GM19025 (cell line): ENCODE measurements around the gene PCLO.
"Not testable (repeated sequence)": the region's sequence is repeated elsewhere in the genome, so short reads cannot be mapped to it uniquely, and the experiment has no call there.

Source experiments
- ATAC-seq: cut with Tn5 transposase; IDR thresholded peaks from one replicate; pipeline ENCODE4 v1.9.1; 2021; ENCODE audit warnings: mild to moderate bottlenecking, low read depth, moderate library complexity; ENCODE audit not compliant: unreplicated experiment

The PCLO gene

DNA sequence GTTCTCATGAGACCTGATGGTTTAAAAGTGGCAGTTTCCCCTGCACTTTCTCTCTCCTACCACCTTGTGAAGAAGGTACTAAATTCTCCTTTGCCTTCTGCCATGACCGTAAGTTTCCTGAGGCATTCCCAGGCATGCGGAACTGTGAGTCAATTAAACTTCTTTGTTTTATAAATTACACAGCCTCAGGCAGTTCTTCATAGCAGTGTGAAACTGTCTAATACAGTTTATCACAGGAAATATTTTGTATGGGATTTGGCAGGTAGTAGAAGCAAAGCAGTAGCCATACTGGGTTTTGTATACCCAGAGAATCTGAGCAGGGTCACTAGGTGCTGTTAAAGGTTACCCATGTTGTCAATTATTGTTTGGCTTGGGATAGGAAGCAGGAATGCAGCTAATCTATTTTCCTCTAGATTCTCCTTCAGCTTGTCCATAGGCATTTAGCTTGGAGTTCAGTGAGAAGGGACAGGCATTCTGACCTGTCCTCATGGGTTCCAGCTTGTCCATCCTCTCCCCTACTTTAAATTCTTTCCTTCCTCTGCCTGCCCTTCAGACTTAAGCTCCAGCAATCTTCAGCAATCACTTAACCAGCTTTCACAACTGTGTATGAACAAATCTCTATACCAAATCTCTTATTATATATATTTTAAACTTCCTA, 186.7 kb downstream of the PCLO start:
- ATAC-seq, result no peak

DNA sequence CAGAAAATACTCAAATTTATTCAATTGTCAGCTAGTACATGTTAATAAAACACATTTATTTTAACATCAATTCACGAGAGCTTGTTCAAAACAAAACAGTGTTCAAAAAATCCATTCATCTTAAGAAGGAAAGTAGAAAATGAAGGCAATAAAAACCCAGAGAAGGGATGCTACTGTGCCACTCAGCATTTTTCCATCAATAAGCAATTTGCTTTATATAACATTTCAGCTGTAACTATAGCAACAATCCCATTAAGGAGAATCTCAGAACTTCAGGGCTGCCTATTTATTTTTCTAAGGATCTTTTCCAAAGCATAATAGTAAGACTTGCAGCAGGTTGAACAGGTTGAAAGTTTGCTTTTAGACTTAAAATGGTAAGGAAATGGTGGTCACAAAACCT, 190.5 kb downstream of the PCLO start:
- no peak for ATAC-seq

DNA sequence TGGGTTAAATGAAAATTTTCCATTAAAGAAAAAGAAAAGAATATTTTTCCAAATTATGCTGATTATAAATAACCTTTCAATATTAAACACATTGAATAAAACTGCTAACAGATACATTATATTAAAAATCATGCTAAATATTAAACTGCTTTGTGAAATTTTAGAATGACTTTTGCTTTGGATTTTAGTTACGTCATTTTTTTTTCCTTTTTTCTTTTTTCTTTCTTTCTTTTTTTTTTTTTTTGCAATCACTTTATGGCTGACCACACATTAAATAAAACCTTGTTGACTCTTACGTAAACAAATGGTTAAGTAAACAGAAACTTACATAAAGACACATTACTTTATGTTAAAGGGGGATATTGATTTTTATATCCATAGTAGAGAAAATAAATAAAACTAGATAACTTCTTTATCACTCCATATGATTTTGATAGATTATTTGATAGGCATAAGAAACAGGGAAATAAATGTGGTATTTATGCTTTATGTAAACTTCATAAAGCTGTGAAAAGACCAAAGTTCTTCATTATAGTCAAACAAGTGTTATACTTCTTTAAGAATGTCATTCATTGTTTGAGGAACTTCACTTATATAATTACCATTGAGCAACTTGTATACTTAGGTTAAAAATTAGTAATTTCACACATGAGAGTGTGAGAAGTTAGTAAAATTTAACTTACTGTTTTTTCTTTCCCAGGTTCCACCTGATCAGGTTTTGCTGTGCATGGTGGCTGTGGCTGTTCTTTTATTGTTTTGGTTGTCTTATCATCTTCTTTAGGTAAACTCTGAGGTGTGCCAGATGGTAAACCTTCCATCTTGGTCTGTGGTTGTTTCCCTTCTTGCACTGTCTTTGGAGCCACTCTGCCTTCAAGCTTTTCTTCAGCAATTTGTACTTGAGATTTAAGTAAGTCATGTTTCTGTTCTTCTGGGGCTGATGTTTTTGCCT, 197.3 kb downstream of the PCLO start:
- no peak for ATAC-seq

DNA sequence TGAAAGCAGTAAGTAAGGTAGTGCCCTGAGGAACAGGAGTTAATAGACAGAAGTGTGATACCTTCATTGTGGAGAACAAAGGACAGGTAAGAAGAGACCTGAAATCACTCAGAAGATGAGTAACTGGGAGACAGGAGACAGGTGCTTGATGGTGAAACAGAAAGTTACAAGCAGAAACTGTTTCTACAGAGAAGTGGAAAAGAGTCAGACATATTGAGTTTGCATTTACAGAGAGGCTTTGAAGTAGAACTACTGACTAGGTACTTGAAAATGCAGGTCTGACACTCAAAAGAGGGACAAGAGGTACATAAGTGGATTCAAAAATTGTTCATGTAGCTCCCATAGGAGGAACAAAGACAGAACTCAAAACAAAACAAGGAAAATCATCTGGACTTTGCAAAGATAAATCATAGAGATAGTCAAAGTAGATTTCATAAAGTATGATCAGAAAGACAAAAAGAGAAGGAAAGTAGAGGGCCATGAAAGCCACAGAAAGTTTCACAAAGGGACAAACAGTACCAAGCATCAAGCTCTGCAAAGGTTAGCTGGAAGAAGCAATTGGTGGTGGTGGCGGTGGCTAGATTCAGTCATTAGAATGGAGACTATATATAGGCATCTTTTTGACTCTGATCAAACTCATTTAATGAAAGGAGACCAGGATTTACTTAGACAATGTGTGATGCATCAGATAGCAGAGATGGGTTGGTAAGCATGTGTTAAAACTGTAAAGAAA, 198.4 kb downstream of the PCLO start:
- ATAC-seq, result peak; percentile 51

DNA sequence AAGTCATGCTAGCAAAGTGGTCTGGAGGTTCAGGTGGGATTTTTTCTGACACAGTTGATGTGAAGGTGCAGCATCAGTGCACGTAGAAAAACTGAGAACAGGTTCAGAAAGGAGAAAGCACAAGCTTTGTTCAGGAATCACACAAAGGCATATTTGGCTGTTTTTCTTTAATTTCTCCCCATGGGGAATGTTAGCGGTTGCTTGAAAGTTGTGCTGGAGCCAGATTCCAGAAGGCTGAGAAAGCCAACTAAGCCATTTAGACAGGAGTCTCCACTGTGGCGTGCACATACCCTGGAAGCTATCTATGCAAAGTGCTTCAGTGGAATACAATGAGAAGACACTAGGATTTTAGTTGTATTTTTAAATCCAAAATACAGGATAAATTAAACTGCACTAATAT, 201.4 kb downstream of the PCLO start:
- no peak for ATAC-seq

DNA sequence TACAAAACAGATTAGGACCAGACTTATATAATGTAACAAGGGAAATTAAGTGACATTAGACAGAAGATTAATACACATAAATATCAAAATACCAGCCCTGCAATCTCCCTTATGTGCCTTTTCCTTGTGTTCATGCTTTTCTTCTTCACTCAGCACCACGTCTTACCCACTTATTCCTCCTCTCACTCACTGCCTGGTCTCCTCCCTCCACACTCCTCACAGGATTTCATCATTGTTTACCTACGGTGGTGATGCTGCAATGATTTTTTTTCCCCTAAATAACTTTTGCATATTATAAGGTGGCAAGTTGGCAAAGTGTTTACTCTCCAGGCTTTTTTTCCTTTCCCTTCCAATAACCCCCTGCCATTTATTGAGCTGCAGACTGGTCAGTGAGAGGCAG, 203.2 kb downstream of the PCLO start:
- ATAC-seq, result no peak

DNA sequence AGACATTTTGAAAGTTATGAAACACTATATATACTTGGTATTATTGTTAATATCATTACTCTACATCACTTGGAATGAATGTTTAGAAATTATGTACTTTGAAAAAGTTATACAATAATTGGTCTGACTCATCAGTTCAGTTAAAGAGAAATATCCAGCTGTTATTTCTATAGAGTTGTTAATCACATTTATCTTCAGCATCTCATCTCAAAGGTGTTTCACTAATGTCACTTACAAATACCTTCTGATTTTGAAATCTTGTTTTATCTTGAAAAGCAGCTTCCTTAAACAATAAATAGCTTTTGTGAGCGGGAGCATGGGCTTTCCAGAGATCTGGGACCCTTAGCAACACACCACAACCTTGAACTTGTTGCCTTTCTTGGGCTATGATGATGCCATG, 205.2 kb downstream of the PCLO start:
- ATAC-seq, result no peak

DNA sequence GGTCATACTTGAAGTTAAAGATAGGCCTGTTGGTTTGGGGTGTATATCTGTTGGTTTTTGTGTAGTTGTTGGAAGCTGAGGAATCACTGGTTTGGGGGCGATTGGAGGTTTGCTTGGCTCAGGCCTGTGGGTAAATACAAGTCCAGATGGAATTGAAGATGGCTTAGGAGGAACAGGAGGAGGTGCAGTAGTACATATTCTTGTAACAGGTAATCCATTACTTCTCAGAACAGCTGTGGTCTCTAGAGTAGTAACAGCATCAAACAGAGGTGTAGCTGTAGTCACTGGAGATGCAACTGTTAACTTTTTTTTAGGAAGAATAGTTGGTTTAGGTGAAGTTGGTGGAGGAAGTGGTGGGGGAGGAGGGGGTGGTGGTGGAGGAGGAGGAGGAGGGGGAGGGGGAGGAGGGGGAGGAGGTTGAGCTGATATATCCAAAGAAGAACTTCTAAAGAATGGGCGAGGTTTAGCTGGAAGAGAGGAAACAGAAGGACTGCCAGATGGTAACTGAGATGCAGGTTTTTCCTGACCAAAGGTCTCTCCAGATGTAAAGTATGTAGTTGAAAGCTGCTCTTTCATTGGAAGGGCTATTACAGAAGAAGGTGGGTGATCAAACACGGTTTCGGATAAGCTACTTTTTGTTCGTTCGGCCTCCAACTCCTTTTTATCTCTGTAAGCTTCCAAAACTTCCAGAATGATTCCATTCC, 209.2 kb downstream of the PCLO start:
- no peak for ATAC-seq

DNA sequence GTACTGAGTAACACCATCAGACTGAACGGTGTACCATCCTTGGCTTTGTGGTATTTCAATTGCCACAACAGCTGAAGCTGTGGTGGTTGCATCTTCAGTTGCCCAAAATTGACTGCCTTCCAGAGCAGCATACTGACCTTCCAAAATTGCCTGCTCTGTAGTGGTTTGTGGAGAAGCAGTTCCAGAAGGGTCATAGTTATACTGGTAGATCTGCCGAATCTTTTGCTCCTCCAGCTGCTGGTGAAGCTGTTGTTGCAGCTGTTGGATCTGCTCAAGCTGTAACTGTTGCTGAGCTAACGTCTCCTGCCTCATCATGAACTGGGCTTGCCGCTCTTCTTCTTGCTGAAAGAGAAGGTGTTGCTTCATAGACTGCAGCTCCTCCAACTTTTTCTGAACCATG, 212.2 kb downstream of the PCLO start:
- no peak for ATAC-seq

DNA sequence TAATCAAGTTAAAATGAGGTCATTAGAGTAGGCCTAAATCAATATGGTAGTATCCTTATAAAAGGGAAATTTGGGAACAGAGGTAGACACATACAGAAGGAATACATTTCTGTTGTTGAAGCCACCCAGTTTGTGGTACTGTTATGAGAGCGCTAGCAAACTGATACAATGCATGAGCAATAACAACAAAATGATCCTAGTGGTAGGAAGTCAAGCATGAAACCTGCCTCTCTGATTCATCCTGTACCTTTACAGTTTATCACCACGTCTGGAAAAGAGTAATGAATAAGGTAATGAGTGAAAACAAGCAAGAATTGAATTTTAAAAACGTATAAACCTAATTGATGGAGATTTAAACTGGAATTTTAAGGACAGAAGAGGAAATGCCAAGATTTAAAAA, 217.2 kb downstream of the PCLO start:
- ATAC-seq, result no peak

DNA sequence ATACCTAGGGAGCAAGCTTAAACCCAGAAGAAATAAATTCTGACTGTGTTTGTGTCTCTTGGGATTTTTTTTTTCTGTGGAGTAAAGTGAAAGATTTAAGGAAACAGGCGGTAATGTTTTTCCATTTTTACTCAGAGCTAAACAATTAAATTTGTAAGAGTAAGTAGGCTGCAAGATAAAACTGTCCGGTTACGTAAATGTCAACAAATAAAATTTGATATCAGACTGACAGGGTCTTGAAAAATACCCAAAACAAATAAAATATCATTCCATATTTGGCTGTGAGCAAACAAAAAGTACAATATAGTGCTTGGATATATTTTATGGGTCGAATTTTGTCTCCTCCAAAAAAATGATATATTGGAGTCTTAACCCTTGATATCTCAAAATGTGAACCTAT, 217.6 kb downstream of the PCLO start:
- ATAC-seq, result no peak

DNA sequence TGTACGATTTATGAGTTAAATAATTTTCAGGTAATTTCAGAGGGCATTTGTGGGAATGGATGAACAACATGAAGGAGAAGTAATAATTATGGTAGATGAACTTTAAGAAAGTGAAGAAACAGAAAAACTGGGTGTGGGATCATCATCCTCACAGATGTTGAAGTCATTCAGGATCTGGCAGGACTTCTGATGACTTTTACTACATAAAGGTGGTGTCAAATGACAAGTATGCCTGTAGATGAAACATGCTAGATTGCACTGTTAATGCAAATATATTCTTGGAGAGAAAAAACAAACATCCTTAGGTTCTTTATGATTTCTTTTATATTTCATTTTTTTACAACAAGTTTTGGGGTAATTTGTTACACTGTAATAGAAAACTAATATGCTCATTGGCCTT, 230.2 kb downstream of the PCLO start:
- ATAC-seq, result no peak

DNA sequence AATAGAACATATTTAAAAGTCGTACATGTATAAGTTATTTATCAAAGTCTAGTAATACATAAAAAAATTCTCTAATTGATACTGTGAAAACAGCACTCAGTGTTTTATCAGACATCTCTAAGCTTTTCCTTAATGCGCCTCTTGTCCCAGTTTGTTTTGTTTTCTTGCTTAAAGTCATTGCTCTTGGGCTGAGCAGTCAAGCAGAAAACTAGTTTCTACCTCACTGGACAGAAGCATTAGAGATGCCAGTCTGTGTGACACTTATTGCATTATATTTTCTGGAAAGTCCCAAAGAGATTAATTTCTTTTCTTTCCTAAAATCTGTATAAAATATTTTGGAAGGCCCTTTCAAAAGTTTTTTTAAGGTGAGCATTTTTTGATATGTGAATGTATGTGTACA, 236.2 kb downstream of the PCLO start:
- no peak for ATAC-seq

DNA sequence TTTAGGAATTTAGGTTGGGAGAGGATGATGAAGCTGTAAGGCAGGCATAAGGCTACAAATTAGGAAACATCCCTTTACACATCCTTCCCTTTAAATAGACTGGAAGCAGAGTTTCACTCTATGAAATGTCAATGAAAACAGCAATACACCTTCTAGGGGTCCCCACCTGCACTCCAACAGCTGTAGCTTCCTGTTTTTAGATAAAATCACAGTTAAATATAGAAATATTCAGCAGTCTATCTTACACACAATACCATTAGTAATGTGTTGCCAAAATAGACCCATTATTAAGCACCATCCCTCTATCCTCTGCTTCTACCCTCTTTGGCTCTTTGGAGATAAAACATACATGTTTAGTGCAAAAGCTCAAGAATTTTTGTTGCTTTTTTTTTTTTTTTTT, 237.4 kb downstream of the PCLO start:
- ATAC-seq, result no peak

DNA sequence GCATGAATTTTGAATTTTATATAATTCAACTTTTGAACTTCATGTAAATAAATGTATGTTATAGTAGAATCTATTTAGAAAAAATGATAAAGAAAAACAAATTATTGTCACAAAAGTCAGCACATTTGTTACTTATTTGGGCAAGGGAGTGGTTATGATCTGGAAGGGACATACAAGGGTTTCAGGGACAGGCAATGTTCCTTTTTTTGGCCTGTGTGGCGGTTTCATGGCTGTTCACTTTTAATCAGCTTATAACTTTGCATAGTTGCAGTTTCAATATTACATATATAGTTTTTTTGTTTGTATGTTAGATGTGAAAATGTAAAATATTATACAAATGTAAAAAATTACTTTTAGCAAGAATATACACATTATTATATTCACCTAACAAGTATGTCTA, 256.2 kb downstream of the PCLO start:
- ATAC-seq, result no peak

DNA sequence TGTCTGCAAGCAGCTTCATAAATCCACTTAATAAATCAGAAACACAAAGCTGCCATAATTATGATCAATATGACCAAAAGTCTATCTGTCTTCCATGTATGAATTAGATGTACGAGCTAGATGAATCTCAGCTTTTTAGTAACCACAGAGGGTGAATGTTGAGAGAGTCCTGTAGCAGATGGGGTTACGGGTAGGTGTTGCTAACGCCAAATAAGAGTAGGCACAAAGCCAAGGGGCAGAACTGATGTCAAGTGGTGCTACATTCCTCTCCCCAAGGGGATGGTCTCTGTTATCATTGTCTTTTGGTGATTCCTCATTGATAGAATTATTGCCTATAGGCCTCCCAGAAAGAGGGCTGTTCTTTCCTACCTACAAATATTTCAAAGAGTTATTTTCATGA, 257.8 kb downstream of the PCLO start:
- ATAC-seq, result no peak

DNA sequence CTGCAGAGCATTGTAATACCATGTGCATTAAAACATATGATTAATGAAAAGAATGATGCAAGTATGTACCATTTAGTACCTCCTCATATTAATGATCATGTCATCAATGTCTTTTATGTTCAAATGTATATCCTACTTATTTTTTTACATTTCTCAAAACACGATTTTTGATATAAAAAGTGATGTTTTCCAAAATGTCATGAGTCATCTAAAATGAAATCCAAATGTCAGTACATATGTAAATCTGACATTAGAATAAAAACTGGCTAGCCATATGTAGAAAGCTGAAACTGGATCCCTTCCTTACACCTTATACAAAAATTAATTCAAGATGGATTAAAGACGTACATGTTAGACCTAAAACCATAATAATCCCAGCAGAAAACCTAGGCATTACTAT, 261.6 kb downstream of the PCLO start:
- ATAC-seq, result not testable (repeated sequence)

DNA sequence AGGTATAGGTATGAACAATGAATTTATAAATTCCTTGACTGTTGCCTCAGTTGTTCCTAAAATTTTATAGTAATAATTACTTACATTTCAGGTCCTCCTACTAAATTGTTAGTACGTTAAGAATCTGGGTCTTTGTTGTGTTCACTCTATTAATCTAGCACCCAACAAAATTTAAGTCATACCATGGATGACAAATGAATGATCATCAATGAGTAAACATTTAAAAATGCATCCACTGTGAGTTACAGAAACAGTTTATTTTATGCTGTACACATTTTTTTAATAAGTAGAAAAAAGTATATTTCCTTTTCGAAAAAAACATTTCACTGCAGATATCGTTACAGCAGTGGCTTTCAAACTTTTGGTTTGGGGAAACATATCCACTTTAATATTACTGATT, 265.2 kb downstream of the PCLO start:
- ATAC-seq, result no peak

DNA sequence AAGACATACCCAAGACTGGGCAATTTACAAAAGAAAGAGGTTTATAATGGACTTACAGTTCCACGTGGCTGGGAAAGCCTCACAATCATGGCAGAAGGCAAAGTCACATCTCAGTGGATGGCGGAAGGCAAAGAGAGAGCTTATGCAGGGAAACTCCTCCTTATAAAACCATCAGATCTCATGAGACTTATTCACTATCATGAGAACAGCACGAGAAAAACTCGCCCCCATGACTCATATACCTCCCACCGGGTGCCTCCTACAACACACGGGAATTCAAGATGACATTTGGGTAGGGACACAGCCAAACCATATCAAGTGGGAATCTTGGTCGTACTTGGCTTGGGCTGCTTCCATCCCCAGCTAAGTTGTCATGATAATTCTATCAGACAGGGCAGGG, 268.3 kb downstream of the PCLO start:
- not testable (repeated sequence) for ATAC-seq

DNA sequence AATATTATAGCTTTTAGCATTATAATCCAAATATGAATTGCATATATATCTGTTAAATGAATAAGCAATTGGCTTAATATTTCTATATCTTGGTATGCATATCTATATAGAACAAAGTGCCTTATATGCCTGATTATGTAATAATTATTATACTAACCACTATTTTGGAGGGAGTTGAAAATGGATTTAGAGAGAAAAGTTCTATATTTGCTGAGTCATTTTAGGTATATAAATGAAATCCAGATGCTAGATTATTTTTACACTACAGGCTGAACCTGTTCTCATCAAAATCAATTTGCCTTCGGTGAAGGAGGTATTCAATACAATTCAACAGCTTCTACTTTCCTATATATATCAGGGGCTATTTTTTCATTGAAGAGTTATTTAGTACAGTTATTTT, 276.4 kb downstream of the PCLO start:
- ATAC-seq, result no peak

DNA sequence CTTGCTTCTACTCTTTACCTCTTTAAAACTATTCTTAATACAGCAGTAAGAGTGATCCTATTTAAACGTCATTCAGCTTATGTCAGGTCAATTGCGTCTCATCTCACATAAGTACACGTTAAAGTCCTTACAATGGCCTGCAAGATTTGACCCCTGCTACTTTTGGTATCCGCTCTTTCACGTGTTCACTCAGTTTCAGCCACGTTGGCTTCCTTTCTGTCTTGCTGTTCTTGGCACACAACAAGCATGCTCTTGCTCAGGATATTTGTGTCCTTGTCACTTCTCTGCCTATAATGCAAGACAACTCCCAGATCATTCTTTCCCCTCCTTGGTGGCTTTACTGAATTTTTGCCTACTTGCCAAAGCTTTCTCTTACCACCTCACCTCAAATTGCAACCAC, 296.8 kb downstream of the PCLO start:
- no peak for ATAC-seq
